Lower leg skin (tissue), 4 donors: Measurements from ENCODE around the gene ABCA13. TPM values are rescaled to one million over a fixed set of nuclear protein-coding genes. Genes with fewer than 3 reads are reported as not detected.

Source experiments
- DNase-seq, 2 donors: peaks; one replicate each; pipeline ENCODE4 v3.0.0-alpha.2; 2019; ENCODE audit warnings: low spot score in 2 of 2
- H3K4me3 ChIP-seq: fragments of 200-600 bp; sonication (generic); 2 replicates; pipeline ENCODE4 v1.5.1; 2017; ENCODE audit warnings: mild to moderate bottlenecking, low read depth; ENCODE audit not compliant: poor library complexity, severe bottlenecking
- CTCF ChIP-seq, 3 donors: fragments of 450-650 bp; IDR thresholded peaks; one replicate each; pipeline ENCODE4 v1.5.1; 2016; ENCODE audit warnings: antibody characterized with exemption in 3 of 3, mild to moderate bottlenecking in 3 of 3, moderate library complexity in 2 of 3
- POLR2A ChIP-seq, 2 donors: fragments of 450-650 bp; IDR thresholded peaks; one replicate each; pipeline ENCODE4 v1.6.1; 2016 to 2017; ENCODE audit warnings: antibody characterized with exemption in 2 of 2, mild to moderate bottlenecking in 1 of 2, moderate library complexity in 1 of 2
- WGBS, 2 donors: methylation state at CpG; one replicate each; pipeline ENCODE4 v1.1.5; 2018; 5-methylcytosine and 5-hydroxymethylcytosine counted together
- intact Hi-C: fragments of 100-400 bp; cut with DNase I; formaldehyde crosslinking; loops from one replicate; pipeline ENCODE4 v1.15.0; 2023; ENCODE audit warnings: low total_unique reads
- total RNA-seq, 4 donors: library from RNA; depleted of rRNA; stranded (reverse); fragments of >200 nt; gene quantifications; one replicate each; pipeline ENCODE4 v1.1.0, GENCODE V29; 2016

ABCA13 gene
- total RNA-seq, 4 donors from 2014 or later, result 0.08 to 1.7 (median 0.52) TPM

GRCh38 chr7:48305661-48306060, 134.4 kb downstream of the ABCA13 start:
- 86 to 88% methylated on average over 5 of the region's 5 CpGs for WGBS, 2 donors
- no peak for DNase-seq
- H3K4me3 ChIP-seq, result no peak overlapping the region
- intact Hi-C loops, result no loop called here
- TF ChIP-seq POLR2A (IDR thresholded peaks at IDR 0.05), result no peak
- TF ChIP-seq CTCF (IDR thresholded peaks at IDR 0.05), result no peak

- TF ChIP-seq POLR2A (IDR thresholded peaks at IDR 0.05) (no peak), CTCF (IDR thresholded peaks at IDR 0.05) (no peak)
- 58 to 72% methylated on average over 4 of the region's 4 CpGs for WGBS, 2 donors
- intact Hi-C loops, result no loop called here
- no peak for DNase-seq
- H3K4me3 ChIP-seq, result no peak overlapping the region
Measured at GRCh38 chr7:48307041-48307714, 135.9 kb downstream of the ABCA13 start.

- no peak for DNase-seq
- intact Hi-C loops, result no loop called here
- H3K4me3 ChIP-seq, result no peak overlapping the region
- WGBS, 2 donors, result 78 to 85% methylated on average over 12 of the region's 12 CpGs
- TF ChIP-seq CTCF (IDR thresholded peaks at IDR 0.05) (no peak), POLR2A (IDR thresholded peaks at IDR 0.05) (no peak)
Measured at GRCh38 chr7:48309720-48310119, 138.5 kb downstream of the ABCA13 start.

- intact Hi-C loops, result no loop called here
- no peak for DNase-seq
- H3K4me3 ChIP-seq, result no peak overlapping the region
- TF ChIP-seq POLR2A (IDR thresholded peaks at IDR 0.05), result no peak
- no peak for TF ChIP-seq CTCF (IDR thresholded peaks at IDR 0.05)
- 88 to 91% methylated on average over 6 of the region's 6 CpGs for WGBS, 2 donors
Measured at GRCh38 chr7:48311464-48312100, 140.3 kb downstream of the ABCA13 start.

GRCh38 chr7:48312151-48312550, 140.9 kb downstream of the ABCA13 start:
- TF ChIP-seq CTCF (IDR thresholded peaks at IDR 0.05) (no peak), POLR2A (IDR thresholded peaks at IDR 0.05) (no peak)
- intact Hi-C loops, result no loop called here
- H3K4me3 ChIP-seq, result no peak overlapping the region
- DNase-seq, result no peak
- 49 to 73% methylated on average over 1 of the region's 1 CpG for WGBS, 2 donors
